22Rv1 (cell line): ENCODE measurements around the gene CALHM6.
"Not testable (repeated sequence)": the region's sequence is repeated elsewhere in the genome, so short reads cannot be mapped to it uniquely, and the experiment has no call there.

Source experiments
- H3K27ac ChIP-seq: fragments of 450-650 bp; 2 replicates; pipeline ENCODE4 v1.5.1; 2017
- CTCF ChIP-seq: fragments of 450-650 bp; IDR thresholded peaks from 2 replicates; pipeline ENCODE4 v1.5.1; 2017; ENCODE audit warnings: mild to moderate bottlenecking
- ZFX ChIP-seq: fragments of 450-650 bp; IDR thresholded peaks from 2 replicates; pipeline ENCODE4 v1.6.1; 2017; ENCODE audit warnings: antibody characterized with exemption, borderline replicate concordance

The CALHM6 gene

GRCh38 chr6:116476002-116476678 is 15.0 kb downstream of the CALHM6 start:
- TF ChIP-seq CTCF (no peak), ZFX (no peak)
- H3K27ac ChIP-seq = no peak overlapping the region

DNA sequence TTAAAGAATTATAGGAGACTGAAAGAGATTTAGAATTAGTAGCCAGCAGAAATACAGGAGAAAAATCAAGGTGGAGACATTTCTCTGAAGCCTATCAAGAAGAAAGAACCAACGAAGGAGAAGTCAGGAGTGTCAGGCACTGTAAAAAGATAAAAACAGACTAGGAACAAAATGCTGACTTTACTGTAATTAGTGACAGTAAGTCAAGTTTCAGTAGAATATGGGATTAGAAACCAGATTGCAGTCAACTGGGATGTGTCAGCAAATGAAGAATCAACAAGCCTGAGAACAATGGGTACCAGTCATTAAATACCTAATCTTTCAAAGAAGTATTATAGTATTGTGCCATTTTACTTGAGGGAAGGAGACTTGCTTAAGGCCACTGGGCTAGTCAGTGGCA is 21.6 kb downstream of the CALHM6 start:
- H3K27ac ChIP-seq = no peak overlapping the region
- TF ChIP-seq ZFX = no peak
- TF ChIP-seq CTCF = no peak

GRCh38 chr6:116483616-116484015 is 22.4 kb downstream of the CALHM6 start:
- TF ChIP-seq ZFX (no peak), CTCF (no peak)
- no peak overlapping the region for H3K27ac ChIP-seq

DNA sequence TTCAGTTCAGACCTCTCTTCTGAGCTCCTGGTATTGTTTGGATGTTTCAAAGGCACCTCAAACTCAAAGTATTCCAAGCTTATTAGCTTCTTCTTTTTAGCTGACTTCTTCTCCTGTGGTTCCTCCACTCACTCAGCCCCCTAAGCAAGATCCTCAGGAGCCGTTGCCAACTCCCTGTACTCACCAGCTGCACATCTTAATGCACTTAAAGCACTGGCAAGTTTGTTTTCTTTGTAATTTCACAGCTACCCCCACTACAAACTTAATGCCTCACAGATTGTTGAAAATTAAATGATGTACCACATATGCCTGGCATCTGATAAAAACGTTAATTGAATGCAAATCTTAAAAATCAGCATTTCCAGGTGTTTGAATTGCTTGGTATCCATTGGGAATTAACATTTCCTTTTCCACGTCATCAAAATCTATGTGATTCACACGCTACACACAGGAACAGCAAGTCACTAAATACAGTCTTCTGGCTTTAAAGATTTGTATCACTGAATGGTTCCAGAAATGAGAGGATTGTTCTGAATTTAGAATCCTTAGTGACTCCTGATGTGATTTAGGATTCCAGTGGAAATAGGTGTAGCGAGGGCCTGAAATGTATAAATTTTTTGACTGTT is 24.5 kb downstream of the CALHM6 start:
- TF ChIP-seq CTCF (no peak), ZFX (no peak)
- no peak overlapping the region for H3K27ac ChIP-seq

- TF ChIP-seq CTCF (no peak), ZFX (no peak)
- H3K27ac ChIP-seq = no peak overlapping the region
Measured at GRCh38 chr6:116491610-116492330, 30.6 kb downstream of the CALHM6 start.

GRCh38 chr6:116492331-116493067 is 31.3 kb downstream of the CALHM6 start:
- no peak overlapping the region for H3K27ac ChIP-seq
- TF ChIP-seq ZFX = no peak
- TF ChIP-seq CTCF = no peak

GRCh38 chr6:116495161-116495560 is 34.0 kb downstream of the CALHM6 start:
- not testable (repeated sequence) for H3K27ac ChIP-seq
